ENCODE measurements around the gene DMXL2.

Gene DMXL2

DNA sequence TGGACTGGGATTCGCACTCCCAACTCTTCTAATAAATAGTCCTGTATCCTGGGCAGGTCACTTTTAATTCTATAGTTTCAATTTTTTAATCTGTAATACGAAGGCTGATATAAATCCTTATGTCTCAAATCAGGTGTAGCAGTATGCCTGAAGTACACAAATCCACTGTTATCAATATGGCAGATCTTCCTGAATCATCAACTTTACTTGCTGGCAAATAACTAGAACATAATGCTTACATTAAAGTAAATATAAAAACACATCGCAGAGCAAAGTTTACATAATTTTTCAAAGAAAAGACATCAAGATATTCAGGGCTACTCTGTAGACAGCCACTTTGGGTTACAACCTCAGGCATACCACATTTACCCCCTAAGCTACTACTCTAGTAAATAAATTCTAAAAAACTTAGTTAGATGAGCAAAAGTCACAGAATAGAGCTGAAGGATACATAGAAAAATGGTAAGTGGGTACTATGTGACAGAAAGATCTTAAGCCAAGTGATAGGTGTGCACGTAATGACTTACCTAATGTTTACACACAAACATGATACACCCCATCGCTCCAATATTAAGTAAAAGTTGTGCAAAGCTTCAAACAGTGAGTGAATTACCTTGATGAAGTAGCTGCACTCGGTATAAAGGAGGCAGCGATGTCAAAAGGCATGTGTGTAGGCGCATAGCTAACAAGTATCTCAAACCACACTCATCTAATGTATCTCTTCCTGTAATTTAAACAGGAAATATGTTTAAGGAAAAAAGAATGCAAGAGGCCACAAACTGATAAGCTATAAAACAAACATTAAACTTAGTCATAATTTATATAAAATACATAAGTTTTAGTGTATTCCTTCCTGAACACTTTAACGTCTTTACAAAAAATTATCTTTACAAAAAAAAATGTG is 127.9 kb downstream of the DMXL2 start:
- no peak overlapping the region for H3K27ac ChIP-seq (ENCODE audit: extremely low read depth, low read depth, low read length)
- H3K4me1 ChIP-seq (ENCODE audit: control insufficient read depth, insufficient read depth, low read length), result no peaks in the 10 kb centered on the region
- H3K9me3 ChIP-seq (ENCODE audit: control insufficient read depth, insufficient read depth, low read depth, low read length), result no peaks in the 10 kb centered on the region
- POLR2A ChIA-PET, result no interaction called here
- H3K36me3 ChIP-seq (ENCODE audit: control insufficient read depth in 2 of 2, insufficient read depth in 1 of 2, low read length in 2 of 2), result peaks cover 0 to 7% of the 10 kb centered on the region in 2 experiments; a peak in 1 of 3 replicates
- CTCF ChIA-PET, result interaction anchor here (0.7 to 1.3 kb wide), 2 partner anchors 92 to 331 kb away, joined by 3 to 4 read pairs; no protein-coding TSS in a partner anchor
- TF ChIP-seq GFI1B (tag by site-specific recombination; IDR thresholded peaks at IDR 0.05), result no peak
- no peak overlapping the region for H3K4me3 ChIP-seq (ENCODE audit: low read depth, low read length)

DNA sequence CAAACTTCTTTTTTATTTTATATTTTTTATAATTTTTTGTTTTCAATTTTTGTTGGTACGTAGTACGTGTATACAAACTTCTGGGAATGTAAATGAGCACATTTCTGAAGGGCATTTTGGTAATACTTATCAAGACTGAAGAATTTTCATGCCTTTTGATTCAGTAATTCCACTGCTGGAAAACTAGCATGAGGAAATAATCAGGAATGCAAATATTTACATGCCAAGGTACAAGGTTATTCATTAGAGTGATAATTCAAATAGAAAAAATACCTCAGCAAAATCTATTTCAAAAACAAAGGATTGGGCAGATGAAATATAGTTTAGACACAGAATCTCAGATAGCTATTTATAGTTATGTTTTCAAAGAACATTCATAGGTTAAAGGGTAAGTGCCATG is 128.7 kb downstream of the DMXL2 start:
- ChIA-PET CTCF (no interaction called here), POLR2A (no interaction called here)
- Histone ChIP-seq H3K36me3 (ENCODE audit: control insufficient read depth in 2 of 2, insufficient read depth in 1 of 2, low read length in 2 of 2) (peaks cover 0 to 3% of the 10 kb centered on the region in 2 experiments; a peak in 1 of 3 replicates), H3K4me1 (ENCODE audit: control insufficient read depth, insufficient read depth, low read length) (no peaks in the 10 kb centered on the region), H3K9me3 (ENCODE audit: control insufficient read depth, insufficient read depth, low read depth, low read length) (no peaks in the 10 kb centered on the region), H3K4me3 (ENCODE audit: low read depth, low read length) (no peak overlapping the region), H3K27ac (ENCODE audit: extremely low read depth, low read depth, low read length) (no peak overlapping the region)
- TF ChIP-seq ZNF416 (tag by site-specific recombination; IDR thresholded peaks at IDR 0.05) (no peak), ZNF707 (tag by site-specific recombination; IDR thresholded peaks at IDR 0.05) (no peak), ZNF37A (tag by site-specific recombination; IDR thresholded peaks at IDR 0.05) (no peak), ZNF624 (tag by site-specific recombination; IDR thresholded peaks at IDR 0.05) (no peak)

DNA sequence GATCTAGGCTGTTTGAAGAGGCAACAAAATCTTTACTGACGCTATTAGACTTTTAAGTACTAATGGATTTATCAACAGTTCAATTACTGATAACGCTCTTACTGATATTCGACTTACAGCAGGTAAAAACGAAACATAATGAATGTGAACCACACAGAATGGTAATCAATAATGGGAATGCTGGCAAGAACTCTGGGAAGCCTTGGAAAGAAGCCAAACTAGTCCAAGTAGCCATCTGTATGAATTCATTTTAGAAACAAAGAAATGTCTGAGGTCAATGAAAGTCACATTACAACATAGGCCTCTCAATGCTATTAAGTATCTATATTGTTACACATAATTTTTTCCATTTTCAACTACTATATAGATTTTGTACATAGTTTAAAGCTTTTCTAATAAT is 130.0 kb downstream of the DMXL2 start:
- no peaks in the 10 kb centered on the region for H3K9me3 ChIP-seq (ENCODE audit: control insufficient read depth, insufficient read depth, low read depth, low read length)
- H3K36me3 ChIP-seq (ENCODE audit: control insufficient read depth in 2 of 2, insufficient read depth in 1 of 2, low read length in 2 of 2), result peaks cover 0 to 7% of the 10 kb centered on the region in 2 experiments; a peak in 1 of 3 replicates
- TF ChIP-seq, protein P1, sequence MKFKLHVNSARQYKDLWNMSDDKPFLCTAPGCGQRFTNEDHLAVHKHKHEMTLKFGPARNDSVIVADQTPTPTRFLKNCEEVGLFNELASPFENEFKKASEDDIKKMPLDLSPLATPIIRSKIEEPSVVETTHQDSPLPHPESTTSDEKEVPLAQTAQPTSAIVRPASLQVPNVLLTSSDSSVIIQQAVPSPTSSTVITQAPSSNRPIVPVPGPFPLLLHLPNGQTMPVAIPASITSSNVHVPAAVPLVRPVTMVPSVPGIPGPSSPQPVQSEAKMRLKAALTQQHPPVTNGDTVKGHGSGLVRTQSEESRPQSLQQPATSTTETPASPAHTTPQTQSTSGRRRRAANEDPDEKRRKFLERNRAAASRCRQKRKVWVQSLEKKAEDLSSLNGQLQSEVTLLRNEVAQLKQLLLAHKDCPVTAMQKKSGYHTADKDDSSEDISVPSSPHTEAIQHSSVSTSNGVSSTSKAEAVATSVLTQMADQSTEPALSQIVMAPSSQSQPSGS (tag by site-specific recombination; IDR thresholded peaks at IDR 0.05; ENCODE audit: low read depth), result no peak
- TF ChIP-seq ZNF707 (tag by site-specific recombination; IDR thresholded peaks at IDR 0.05), result no peak
- no peak for TF ChIP-seq ZNF560 (tag by site-specific recombination; IDR thresholded peaks at IDR 0.05; ENCODE audit: borderline replicate concordance)
- no peak for TF ChIP-seq ZNF16 (tag by site-specific recombination; IDR thresholded peaks at IDR 0.05; ENCODE audit: low read depth)
- TF ChIP-seq REPIN1 (tag by site-specific recombination; IDR thresholded peaks at IDR 0.05; ENCODE audit: low read depth), result no peak
- TF ChIP-seq, protein P2, sequence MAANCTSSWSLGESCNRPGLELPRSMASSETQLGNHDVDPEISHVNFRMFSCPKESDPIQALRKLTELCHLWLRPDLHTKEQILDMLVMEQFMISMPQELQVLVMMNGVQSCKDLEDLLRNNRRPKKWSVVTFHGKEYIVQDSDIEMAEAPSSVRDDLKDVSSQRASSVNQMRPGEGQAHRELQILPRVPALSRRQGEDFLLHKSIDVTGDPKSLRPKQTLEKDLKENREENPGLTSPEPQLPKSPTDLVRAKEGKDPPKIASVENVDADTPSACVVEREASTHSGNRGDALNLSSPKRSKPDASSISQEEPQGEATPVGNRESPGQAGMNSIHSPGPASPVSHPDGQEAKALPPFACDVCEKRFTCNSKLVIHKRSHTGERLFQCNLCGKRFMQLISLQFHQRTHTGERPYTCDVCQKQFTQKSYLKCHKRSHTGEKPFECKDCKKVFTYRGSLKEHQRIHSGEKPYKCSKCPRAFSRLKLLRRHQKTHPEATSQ (tag by site-specific recombination; IDR thresholded peaks at IDR 0.05), result no peak
- H3K4me3 ChIP-seq (ENCODE audit: low read depth, low read length), result no peak overlapping the region
- no peak overlapping the region for H3K27ac ChIP-seq (ENCODE audit: extremely low read depth, low read depth, low read length)
- ChIA-PET POLR2A (no interaction called here), CTCF (interaction anchor here (0.6 kb wide), 1 partner anchor 44 kb away, joined by 4 read pairs; no protein-coding TSS in a partner anchor)
- H3K4me1 ChIP-seq (ENCODE audit: control insufficient read depth, insufficient read depth, low read length), result no peaks in the 10 kb centered on the region

DNA sequence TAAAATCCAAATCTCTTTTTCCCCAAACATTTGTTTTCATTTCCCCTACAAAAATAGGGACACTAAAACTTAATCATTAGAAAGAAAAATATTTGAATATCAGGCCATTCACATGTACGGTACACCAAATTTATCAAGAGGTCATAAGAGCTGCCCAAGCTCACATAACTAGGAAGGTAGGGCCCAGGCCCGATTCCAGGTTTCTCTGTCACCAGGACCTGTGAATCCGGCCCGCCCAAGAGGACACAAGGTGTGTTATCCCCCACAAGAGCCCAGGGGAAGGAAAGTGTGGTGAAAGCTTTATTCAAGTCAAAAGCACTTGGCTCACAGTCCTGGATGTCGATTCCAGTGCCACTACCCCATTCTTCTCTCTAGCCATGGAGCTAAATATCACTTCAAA is 130.6 kb downstream of the DMXL2 start:
- CTCF ChIA-PET, result no interaction called here
- Histone ChIP-seq H3K9me3 (ENCODE audit: control insufficient read depth, insufficient read depth, low read depth, low read length) (no peaks in the 10 kb centered on the region), H3K36me3 (ENCODE audit: control insufficient read depth in 2 of 2, insufficient read depth in 1 of 2, low read length in 2 of 2) (peaks cover 0 to 8% of the 10 kb centered on the region in 2 experiments; a peak in 1 of 3 replicates), H3K4me1 (ENCODE audit: control insufficient read depth, insufficient read depth, low read length) (no peaks in the 10 kb centered on the region), H3K4me3 (ENCODE audit: low read depth, low read length) (no peak overlapping the region), H3K27ac (ENCODE audit: extremely low read depth, low read depth, low read length) (no peak overlapping the region)
- POLR2A ChIA-PET, result no interaction called here
- no peak for TF ChIP-seq ZBTB20 (tag by site-specific recombination; IDR thresholded peaks at IDR 0.05)
